Gastrocnemius medialis (tissue), 4 donors: ENCODE results near the gene RASSF5.

Experiments used
- CTCF ChIP-seq, 5 experiments: fragments of 450-650 bp in 3 of 5; fragments of 200-600 bp in 2 of 5; sonication (generic) in 2 of 5; IDR thresholded peaks in 4 of 5; conservative IDR thresholded peaks in 1 of 5; 1 replicate in 4 of 5; 2 replicates in 1 of 5; pipeline ENCODE4 v1.5.1; 2016 to 2019; ENCODE audit warnings: antibody characterized with exemption in 5 of 5, mild to moderate bottlenecking in 3 of 5, moderate library complexity in 3 of 5
- POLR2A ChIP-seq, 2 donors: fragments of 450-650 bp; IDR thresholded peaks; one replicate each; pipeline ENCODE4 v1.6.1; 2017; ENCODE audit warnings: antibody characterized with exemption in 2 of 2, mild to moderate bottlenecking in 2 of 2, moderate library complexity in 2 of 2

- TF ChIP-seq POLR2A (IDR thresholded peaks at IDR 0.05) (no peak), CTCF (IDR thresholded peaks at IDR 0.05 in 4 of 5, conservative IDR thresholded peaks at IDR 0.05 in 1 of 5) (no peak)
Measured at GRCh38 chr1:206495493-206496046, 11.8 kb upstream of the RASSF5 start.
